T47D (cell line): ENCODE measurements around the gene GINS1.
A peak's percentile ranks its signal among the peaks of the same experiment; 100 is the strongest.

Experiments
- DNase-seq, 2 experiments: peaks; one replicate each; pipeline versions ENCODE4 v3.0.0 to v3.0.0-alpha.2; 2011 to 2012; ENCODE audit warnings: low read depth in 1 of 2, low spot score in 1 of 2
- JUND ChIP-seq: IDR thresholded peaks from 2 replicates; pipeline ENCODE4 v1.6.1; 2012; ENCODE audit warnings: low read depth
- in situ Hi-C: cut with HindIII; loops from 2 replicates; pipeline ENCODE4 v1.10.0; 2016; ENCODE audit warnings: low sequenced_read_pairs, low pct_unique_long_range_greater_than_20kb

Gene GINS1

DNA sequence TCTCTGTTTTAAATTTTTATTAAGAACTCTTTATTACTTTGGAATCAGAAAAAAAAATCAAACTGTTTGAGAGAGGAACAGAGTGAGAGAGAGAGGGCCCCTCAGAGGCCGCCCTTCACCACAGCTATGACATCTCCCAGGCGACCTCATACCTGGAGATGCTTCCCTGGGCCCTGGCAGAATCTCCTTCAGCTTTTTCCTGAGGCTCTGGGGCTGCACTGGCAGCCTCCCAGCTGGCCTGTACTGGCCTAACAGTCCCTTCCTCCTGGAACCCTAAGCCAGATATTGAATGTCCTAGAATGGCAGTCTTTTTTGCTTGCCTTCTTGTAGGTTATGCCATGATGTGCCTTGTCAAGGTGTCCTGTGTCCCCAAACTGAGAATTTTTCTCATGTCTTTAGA, 30.6 kb upstream of the GINS1 start:
- in situ Hi-C loops: no loop called here
- no peak for DNase-seq
- no peak for TF ChIP-seq JUND

DNA sequence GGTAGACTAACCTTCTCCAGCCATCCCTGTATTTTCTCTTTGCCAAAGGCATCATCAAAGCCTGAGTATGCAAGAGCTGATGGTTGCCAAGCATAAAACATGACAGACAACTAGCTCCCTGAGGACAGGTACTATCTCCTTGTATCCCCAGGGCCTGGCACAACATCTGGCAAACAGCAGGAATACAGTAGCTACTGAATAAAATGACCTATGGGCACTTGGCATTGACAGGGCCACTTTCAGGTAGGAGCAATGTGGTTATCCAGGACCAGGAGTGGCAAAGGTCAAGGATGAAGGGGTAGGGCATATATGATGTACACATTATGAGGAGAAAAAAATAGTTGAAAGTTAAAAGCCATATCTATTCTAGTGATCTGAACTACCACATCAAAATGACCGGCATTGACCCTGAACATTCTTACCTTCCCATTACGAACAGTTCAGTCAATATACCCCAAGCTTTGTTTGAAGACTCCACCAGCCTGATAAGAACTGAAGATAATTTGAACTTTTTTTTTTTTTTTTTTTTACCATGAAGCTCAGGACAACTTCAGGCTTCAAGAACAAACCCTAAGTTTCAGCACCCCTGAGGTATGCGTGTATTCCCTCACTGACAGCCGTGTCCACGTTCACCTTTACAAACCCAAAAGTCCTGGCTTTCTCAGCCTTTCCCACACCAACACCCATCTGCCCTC, 29.1 kb upstream of the GINS1 start:
- in situ Hi-C loops: no loop called here
- DNase-seq: no peak

DNA sequence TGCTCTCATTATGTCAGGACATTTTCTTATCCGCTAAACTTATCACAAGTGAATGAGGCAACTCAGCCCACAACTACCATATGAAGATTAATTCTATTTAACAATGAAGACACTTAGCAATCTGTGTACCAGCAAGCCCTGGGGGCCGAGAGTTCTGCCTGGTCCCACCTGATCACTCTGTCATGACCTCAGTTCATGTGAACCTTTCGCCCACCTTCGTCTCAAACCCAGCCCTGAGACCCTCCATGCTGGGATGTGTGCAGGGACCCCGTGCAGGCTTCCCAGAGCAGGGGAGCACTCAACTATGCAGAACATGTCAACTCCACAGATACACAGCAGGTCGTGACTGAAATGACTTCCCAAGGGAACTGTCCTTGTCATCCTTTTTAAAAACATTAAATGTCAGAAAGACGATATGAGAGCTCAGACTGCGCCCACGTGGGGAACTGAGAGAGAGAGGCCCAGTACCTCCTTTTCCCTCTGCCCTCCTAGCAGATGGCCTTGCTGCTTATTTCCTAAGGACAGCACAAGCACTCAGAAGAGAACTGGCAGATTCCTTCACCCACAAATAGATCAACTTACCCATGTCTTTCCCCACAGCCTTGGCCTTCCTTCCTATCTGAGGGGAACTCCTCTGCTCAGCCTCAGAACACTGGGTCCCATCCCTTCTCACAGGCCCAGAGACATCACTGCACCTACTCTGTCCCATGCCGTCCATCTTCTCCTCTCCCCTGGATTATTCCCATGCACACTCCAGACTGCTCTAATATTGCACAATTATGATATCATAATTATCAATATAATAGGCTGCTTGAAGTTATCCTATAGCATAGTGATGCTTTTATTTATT, 28.4 kb upstream of the GINS1 start:
- in situ Hi-C loops: no loop called here
- no peak for DNase-seq
- TF ChIP-seq JUND: no peak

More for the DNA sequence above, 29.1 kb upstream of the GINS1 start:
- TF ChIP-seq JUND: no peak

DNA sequence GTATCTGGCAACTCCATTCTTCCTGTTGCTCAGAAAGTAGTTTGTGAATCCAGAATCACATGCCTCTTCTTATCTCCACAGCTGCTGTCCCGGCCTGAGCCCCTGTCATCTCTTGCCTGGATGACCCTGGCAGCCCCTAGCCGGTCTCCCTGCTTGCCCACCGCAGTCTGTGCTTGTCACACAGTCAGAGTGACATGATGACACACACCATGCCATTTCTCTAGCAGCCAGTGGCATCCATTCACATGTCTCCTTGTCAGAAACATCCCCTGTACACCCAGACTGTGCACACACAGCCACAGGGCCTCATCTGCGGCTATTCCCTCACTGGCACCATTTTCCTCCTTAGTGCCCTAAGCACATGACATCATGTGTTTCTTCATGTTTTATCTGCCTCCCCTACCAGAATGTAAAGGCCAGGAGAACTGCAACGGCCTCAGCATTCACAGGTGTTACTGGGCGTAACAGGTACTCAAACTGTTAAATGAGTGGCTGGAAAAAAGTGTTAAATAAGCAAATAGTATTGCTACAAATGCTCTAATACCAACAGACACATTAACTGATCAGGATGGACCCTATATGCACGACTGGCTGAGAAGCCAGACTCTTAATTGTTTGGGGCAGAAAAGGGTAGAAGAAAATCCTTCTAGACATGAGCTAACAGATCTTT, 26.4 kb upstream of the GINS1 start:
- TF ChIP-seq JUND: no peak
- DNase-seq: no peak
- in situ Hi-C loops: no loop called here

DNA sequence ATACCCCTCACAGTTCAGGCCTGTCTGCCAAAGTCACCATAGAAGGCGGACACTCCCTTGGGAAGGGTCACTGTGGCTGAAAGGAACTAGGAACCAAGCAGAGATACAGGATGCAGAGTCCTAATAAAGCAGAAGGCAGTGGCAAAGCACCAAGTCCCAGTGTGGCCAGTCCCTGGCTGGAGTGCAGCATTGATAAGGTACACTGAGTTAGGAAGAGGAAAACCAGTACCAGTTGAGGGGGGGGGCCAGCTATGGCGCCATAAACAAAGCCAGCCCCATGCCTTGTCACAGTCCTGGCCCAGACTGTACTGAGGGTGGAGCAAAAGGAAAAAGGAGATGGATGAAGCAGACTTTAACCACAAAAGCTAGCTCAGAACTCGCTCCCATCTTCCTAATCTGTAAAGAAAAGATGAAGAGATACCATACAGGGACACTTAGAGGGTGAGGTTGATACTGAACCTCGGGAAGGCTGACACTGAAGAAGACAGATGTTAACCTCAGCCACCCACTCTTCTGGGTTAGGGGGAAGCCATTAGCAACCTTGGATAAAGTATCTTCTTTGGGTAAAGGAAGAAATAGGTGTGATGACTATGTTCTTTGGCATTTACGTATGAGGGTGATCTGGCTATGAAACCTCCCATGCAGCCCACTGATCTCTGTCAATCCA, 24.6 kb upstream of the GINS1 start:
- in situ Hi-C loops: no loop called here
- TF ChIP-seq JUND: no peak

DNA sequence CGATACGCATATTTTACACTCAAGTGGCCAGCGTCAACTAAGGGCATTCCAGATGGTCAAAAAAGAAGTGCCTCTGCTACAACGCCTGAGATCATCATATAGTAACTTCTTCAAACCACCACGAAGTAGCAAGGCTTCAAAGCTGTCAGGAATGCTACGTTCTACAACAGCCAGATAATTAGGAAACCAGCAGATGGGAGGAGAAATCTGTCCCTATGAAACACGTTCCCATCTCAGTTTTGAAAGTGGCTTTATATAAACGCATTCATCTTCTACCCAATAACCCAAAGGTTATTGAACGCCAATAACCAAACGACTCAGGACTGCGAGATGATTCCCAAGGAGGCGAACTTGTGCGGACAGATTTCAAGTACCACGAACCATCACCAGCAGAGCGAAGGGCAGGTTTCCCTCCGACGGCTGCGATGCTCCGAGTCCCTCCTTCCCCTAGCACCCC, 18.0 kb upstream of the GINS1 start:
- no peak for TF ChIP-seq JUND
- DNase-seq: peak in 1 of 2 experiments; percentile 55
- in situ Hi-C loops: no loop called here

More for the DNA sequence above, 24.6 kb upstream of the GINS1 start:
- DNase-seq: no peak

DNA sequence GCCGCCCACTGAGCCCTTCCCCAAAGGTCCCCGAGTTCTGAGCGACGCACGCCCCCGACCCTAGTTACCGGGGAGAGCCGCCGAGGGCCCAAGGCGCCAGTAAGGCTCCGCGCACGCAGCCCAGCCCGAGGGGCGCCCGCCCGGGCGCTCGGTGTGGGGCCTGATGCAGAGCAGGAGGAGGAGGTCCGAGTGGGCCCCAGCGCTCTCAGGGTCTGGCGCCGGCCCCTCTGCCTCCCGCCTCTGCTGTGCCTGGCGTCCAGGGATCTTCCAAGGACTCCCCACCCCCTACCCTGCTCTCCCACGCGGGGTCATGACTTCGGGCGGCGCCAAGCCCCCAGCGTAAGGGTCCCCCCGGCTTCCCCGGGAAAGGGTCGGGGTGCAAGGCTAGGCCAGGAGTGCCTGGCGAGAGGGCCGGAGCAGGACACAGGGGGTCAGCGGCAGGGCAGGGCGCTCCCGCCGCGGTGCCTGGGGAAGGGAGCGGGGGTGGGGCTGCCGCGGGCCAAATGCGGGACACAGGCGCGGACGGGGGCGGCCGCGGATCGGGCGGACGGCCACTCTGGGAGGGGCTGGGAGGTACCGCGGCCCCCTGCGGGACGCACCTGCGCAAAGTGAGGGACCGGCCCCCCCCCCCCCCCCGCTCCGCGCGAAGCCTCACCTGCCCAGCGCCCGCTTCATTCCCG, 17.5 kb upstream of the GINS1 start:
- in situ Hi-C loops: no loop called here
- no peak for TF ChIP-seq JUND
- peak; percentile 64 to 75 for DNase-seq

DNA sequence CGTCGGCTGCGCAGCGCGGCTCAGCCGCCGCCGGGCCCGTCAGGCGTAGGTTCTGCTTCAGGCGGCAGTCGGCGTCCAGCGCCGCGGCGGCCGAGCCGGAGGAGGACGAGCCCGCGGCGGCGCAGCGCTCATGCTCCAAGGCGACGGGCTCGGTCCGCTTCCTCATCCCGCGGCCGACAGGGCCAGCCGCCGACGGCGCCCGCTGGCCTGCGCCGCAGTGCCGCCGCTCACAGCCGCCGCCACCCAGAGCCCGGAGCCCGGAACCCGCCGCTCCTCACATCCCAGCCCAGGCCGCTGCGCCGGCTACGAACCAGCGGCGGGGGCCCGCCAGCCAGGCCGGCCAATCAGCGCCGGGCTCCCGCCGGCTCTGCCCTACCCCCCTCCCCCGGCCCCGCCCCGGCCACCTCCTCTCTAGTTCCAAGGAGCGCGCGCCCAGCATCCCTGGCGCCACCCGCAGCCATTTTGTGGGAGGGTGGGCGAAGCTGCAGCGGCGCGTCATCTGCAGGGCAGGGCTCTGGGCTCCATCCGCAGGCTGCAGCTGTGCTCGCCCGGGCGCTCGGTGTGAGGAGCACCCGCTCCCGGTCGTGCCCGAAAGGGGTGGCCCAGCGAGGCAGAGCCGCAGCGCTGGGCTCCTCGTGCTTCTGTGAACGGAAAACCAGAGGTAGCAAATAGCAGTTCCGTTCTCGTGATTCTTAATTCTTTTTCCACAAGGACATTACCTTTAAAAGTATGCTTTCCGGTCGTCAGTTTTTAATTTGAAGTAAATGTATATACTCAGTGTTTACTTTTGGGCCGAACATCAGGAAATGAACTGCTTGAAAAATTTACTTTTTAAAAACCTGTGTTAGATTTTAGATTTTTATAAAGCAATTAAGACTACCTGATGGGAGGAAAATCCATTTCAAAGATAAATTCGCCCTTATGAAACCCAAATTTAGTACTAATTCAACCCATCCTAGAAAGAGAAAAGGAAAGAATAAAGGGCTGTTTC, 16.6 kb upstream of the GINS1 start, which contains the start of gene ABHD12:
Gene ABHD12 (minus strand): TSS at position 298 of the 991 bp plus-strand sequence. CDS start 132 bp downstream, at position 166.
- in situ Hi-C loops: no loop called here
- no peak for TF ChIP-seq JUND
- peak; percentile 91 to 98 for DNase-seq

DNA sequence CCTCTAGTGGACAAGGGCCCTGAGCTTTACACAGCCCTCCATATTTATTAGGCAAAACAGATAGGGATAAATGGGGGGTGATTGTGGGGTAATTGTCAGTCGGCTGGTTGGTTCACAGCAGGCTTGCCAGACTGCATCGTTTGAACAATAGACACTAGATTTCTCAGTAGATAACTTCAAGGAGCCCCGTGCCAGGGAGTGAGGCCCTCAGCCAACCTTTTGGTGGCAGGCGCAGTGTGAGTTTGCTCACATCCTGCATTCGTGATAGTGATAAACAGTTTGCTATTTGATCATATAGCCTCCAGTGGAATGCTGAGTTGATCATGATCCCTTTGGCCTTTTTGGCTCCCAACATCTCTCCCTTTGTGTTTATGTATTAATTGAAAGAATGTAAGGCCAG, 13.2 kb upstream of the GINS1 start:
- in situ Hi-C loops: no loop called here
- TF ChIP-seq JUND: no peak
- no peak for DNase-seq

DNA sequence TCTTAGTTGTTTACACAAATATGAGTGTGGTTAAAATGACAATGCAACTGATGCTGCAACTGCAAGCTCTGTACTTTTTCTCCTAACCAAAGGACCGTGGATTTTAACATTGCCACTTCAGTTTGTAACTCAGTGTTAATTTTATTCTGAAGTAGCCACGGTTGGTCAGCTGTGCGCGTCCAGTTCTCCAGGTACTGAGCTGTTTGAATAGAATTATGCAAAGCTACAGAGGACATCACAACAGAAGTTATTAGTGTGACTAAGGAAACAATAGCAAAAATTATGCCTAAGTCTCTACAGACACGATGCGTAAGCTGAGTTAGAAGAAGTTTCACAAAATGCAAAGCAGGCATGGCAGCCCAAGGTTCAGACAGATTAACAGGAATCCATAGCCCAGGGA, 12.5 kb upstream of the GINS1 start:
- no peak for TF ChIP-seq JUND
- DNase-seq: no peak
- in situ Hi-C loops: no loop called here

DNA sequence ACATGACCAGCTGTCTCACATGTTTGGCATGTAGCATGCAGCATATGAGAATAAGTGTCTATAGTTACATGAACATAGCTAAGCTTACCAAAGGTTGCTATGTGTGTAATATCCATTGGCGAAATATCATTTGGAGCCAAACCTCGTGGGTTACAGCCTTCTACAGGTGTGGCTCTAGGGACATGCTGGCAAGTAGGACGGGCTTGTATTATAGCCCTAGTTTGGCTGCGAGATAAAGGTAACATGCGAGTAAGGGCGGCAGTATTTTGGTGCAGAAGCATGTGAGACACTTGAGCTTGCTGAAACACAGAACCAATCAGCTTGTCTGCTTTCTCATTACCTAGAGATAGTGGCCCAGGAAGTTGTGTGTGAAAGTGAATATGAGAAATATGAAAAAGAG, 10.4 kb upstream of the GINS1 start:
- no peak for TF ChIP-seq JUND
- in situ Hi-C loops: no loop called here
- no peak for DNase-seq
